GM12878 (cell line): ENCODE results near the gene ARHGEF1. TPM values are rescaled to one million over a fixed set of nuclear protein-coding genes. Genes with fewer than 3 reads are reported as not detected.

ENCODE experiments used
- BMI1 ChIP-seq: fragments of 450-650 bp; IDR thresholded peaks from 2 replicates; pipeline ENCODE4 v1.6.1; 2016; ENCODE audit warnings: mild to moderate bottlenecking, moderate library complexity, borderline replicate concordance
- CHD1 ChIP-seq: IDR thresholded peaks from 2 replicates; pipeline ENCODE4 v1.6.1; 2012; ENCODE audit warnings: low read depth, low read length, improper control_type of control experiment
- CHD4 ChIP-seq: fragments of 200-600 bp; sonication (generic); IDR thresholded peaks from 2 replicates; pipeline ENCODE4 v1.6.1; 2016; ENCODE audit warnings: mild to moderate bottlenecking
- EZH2 ChIP-seq: IDR thresholded peaks from 2 replicates; pipeline ENCODE4 v1.6.1; 2012; ENCODE audit warnings: low read depth, mild to moderate bottlenecking, control low read depth, inconsistent platforms, low read length, borderline replicate concordance; ENCODE audit not compliant: control insufficient read depth
- GATAD2B ChIP-seq: fragments of 450-650 bp; conservative IDR thresholded peaks from 2 replicates; pipeline ENCODE4 v1.6.1; 2017; ENCODE audit warnings: low read depth, mild to moderate bottlenecking, moderate library complexity
- IKZF1 ChIP-seq: fragments of 450-650 bp; conservative IDR thresholded peaks from 2 replicates; pipeline ENCODE4 v1.6.1; 2017; ENCODE audit warnings: antibody characterized with exemption, mild to moderate bottlenecking
- KDM1A ChIP-seq: fragments of 200-600 bp; sonication (generic); IDR thresholded peaks from 2 replicates; pipeline ENCODE4 v1.6.1; 2016; ENCODE audit warnings: borderline replicate concordance
- LARP7 ChIP-seq: fragments of 450-650 bp; IDR thresholded peaks from 2 replicates; pipeline ENCODE4 v1.6.1; 2017; ENCODE audit warnings: mild to moderate bottlenecking
- NFIC ChIP-seq: IDR thresholded peaks from 2 replicates; pipeline ENCODE4 v1.6.1; 2012; ENCODE audit warnings: low read depth, mild to moderate bottlenecking, inconsistent platforms, low read length, moderate library complexity
- NFYA ChIP-seq: IDR thresholded peaks from 2 replicates; pipeline ENCODE4 v1.6.1; 2011; ENCODE audit warnings: low read depth, mild to moderate bottlenecking, low read length, improper control_type of control experiment, borderline replicate concordance
- POLR2AphosphoS2 ChIP-seq: IDR thresholded peaks from 2 replicates; pipeline ENCODE4 v1.6.1; 2011; ENCODE audit warnings: low read depth, mild to moderate bottlenecking, low read length, improper control_type of control experiment, moderate library complexity
- RAD21 ChIP-seq: IDR thresholded peaks from 2 replicates; pipeline ENCODE4 v1.6.1; 2011; ENCODE audit warnings: mild to moderate bottlenecking, low read depth, low read length, moderate library complexity; ENCODE audit not compliant: insufficient read depth
- RAD51 ChIP-seq: fragments of 450-650 bp; IDR thresholded peaks from 2 replicates; pipeline ENCODE4 v1.6.1; 2016; ENCODE audit warnings: moderate library complexity, mild to moderate bottlenecking, inconsistent platforms
- RCOR1 ChIP-seq: conservative IDR thresholded peaks from 2 replicates; pipeline ENCODE4 v1.6.1; 2012; ENCODE audit warnings: low read depth, low read length, improper control_type of control experiment
- SREBF1 ChIP-seq: IDR thresholded peaks from 2 replicates; pipeline ENCODE4 v1.6.1; 2012; ENCODE audit warnings: mild to moderate bottlenecking, low read length
- ZNF622 ChIP-seq: fragments of 450-650 bp; IDR thresholded peaks from 2 replicates; pipeline ENCODE4 v1.6.1; 2017; ENCODE audit warnings: mild to moderate bottlenecking, inconsistent platforms
- polyA plus RNA-seq, 11 experiments: library from polyadenylated mRNA; depleted of rRNA in 4 of 11; unstranded in 6 of 11; stranded (reverse) in 5 of 11; fragments of >200 nt; fragmentation: Nextera tagmentation in 4 of 11; fragmentation: Illumina TruSeq in 1 of 11; extraction: Ambion mirVana in 4 of 11; extraction: Trizol in 1 of 11; gene quantifications; 1 replicate in 1 of 11; 2 replicates in 10 of 11; pipeline versions ENCODE4 v1.2.1 to v1.2.3, GENCODE V29; 2011 to 2016; ENCODE audit warnings: inconsistent platforms in 2 of 11, missing spikeins in 2 of 11, low read depth in 1 of 11
- total RNA-seq, 4 experiments: library from RNA; depleted of rRNA in 3 of 4; stranded (reverse); fragments of >200 nt in 3 of 4; fragmentation: Illumina TruSeq in 1 of 4; extraction: Trizol in 1 of 4; gene quantifications; 2 replicates each; pipeline versions ENCODE4 v1.2.1 to v1.2.3, GENCODE V29; 2013 to 2021
- TF ChIP-seq, protein P1 (sequence below): IDR thresholded peaks from 2 replicates; pipeline ENCODE4 v1.6.1; 2012; ENCODE audit warnings: low read depth, low read length, improper control_type of control experiment
- TF ChIP-seq, protein P2 (sequence below): fragments of 450-650 bp; IDR thresholded peaks from 2 replicates; pipeline ENCODE4 v1.6.1; 2017; ENCODE audit warnings: mild to moderate bottlenecking
- TF ChIP-seq, protein P3 (sequence below): IDR thresholded peaks from 2 replicates; pipeline ENCODE4 v1.6.1; 2012; ENCODE audit warnings: mild to moderate bottlenecking, low read depth, low read length
- TF ChIP-seq, protein P4 (sequence below): fragments of 450-650 bp; IDR thresholded peaks from 2 replicates; pipeline ENCODE4 v1.6.1; 2014; ENCODE audit warnings: mild to moderate bottlenecking
- TF ChIP-seq, protein P5 (sequence below): IDR thresholded peaks from 2 replicates; pipeline ENCODE4 v1.6.1; 2011; ENCODE audit warnings: borderline replicate concordance, low read depth, mild to moderate bottlenecking, moderate library complexity, low read length; ENCODE audit not compliant: insufficient read depth, poor library complexity, severe bottlenecking

The ARHGEF1 gene
- total and polyA plus RNA-seq, 10 of the 15 experiments (the other 5 are each of a cell fraction or from before 2014, with no cell fraction given) = 1.2 to 207 (median 53.9) TPM

DNA sequence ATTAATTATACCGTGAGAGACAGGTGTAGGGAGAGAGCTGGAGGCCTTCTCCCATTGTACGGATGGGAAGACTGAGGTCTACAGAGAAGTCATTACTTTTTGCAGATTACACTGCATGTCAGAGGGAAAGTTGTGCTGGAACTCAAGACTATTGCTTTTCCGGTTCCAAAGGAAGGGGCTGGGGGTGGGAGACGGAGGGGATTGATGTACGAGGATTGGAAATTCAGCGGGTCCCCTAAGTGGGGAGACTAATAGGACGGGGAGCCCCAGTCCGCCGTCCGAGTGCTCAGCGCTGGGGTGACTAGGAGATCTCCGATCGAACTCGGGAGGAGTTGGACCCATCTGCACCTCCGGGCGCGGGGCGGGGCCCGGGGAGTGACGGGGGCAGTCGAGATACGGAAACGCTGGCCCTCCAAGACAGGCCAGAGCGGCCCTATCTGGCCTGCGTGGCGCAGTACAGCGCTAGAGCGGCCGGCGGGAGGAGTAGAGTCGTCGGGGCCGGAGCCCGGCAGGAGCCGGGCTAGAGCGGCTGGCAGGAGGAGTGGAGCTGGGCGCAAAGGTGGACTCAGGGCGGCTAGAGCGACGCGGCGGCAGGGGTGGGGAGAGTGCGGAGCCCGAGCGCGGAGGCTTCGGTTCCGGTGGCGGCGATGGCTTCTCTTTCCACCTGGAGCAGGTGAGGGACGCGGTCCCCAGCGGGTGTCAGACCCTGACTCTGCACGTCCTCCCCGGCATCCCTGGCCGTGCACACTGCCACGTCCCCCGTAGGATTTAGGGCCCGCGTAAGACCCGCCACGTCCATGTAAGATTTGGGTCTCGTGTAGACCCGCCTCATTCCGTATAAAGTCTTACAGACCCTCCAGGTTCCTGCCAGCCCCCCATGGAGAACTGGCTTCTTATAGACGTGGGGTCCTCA, 1.1 kb downstream of the ARHGEF1 start (continued):
- TF ChIP-seq RAD21 (no peak), SREBF1 (no peak), RAD51 (no peak), BMI1 (no peak), ZNF622 (no peak), RCOR1 (no peak), NFIC (no peak; the same call in 1 of the 2 replicates), EZH2 (no peak), CHD1 (no peak), IKZF1 (peak; percentile 98), GATAD2B (peak; percentile 73), NFYA (no peak), LARP7 (peak; percentile 83), POLR2AphosphoS2 (peak; percentile 28), CHD4 (no peak), KDM1A (no peak)
- TF ChIP-seq, protein P1, sequence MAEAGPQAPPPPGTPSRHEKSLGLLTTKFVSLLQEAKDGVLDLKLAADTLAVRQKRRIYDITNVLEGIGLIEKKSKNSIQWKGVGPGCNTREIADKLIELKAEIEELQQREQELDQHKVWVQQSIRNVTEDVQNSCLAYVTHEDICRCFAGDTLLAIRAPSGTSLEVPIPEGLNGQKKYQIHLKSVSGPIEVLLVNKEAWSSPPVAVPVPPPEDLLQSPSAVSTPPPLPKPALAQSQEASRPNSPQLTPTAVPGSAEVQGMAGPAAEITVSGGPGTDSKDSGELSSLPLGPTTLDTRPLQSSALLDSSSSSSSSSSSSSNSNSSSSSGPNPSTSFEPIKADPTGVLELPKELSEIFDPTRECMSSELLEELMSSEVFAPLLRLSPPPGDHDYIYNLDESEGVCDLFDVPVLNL = 0 out of 2 replicates have a peak, but pooled peaks have one; percentile 17
- TF ChIP-seq, protein P2, sequence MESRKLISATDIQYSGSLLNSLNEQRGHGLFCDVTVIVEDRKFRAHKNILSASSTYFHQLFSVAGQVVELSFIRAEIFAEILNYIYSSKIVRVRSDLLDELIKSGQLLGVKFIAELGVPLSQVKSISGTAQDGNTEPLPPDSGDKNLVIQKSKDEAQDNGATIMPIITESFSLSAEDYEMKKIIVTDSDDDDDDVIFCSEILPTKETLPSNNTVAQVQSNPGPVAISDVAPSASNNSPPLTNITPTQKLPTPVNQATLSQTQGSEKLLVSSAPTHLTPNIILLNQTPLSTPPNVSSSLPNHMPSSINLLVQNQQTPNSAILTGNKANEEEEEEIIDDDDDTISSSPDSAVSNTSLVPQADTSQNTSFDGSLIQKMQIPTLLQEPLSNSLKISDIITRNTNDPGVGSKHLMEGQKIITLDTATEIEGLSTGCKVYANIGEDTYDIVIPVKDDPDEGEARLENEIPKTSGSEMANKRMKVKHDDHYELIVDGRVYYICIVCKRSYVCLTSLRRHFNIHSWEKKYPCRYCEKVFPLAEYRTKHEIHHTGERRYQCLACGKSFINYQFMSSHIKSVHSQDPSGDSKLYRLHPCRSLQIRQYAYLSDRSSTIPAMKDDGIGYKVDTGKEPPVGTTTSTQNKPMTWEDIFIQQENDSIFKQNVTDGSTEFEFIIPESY = no peak
- TF ChIP-seq, protein P3, sequence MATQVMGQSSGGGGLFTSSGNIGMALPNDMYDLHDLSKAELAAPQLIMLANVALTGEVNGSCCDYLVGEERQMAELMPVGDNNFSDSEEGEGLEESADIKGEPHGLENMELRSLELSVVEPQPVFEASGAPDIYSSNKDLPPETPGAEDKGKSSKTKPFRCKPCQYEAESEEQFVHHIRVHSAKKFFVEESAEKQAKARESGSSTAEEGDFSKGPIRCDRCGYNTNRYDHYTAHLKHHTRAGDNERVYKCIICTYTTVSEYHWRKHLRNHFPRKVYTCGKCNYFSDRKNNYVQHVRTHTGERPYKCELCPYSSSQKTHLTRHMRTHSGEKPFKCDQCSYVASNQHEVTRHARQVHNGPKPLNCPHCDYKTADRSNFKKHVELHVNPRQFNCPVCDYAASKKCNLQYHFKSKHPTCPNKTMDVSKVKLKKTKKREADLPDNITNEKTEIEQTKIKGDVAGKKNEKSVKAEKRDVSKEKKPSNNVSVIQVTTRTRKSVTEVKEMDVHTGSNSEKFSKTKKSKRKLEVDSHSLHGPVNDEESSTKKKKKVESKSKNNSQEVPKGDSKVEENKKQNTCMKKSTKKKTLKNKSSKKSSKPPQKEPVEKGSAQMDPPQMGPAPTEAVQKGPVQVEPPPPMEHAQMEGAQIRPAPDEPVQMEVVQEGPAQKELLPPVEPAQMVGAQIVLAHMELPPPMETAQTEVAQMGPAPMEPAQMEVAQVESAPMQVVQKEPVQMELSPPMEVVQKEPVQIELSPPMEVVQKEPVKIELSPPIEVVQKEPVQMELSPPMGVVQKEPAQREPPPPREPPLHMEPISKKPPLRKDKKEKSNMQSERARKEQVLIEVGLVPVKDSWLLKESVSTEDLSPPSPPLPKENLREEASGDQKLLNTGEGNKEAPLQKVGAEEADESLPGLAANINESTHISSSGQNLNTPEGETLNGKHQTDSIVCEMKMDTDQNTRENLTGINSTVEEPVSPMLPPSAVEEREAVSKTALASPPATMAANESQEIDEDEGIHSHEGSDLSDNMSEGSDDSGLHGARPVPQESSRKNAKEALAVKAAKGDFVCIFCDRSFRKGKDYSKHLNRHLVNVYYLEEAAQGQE = 0 out of 2 replicates have a peak, but pooled peaks have one; percentile 34
- TF ChIP-seq, protein P4, sequence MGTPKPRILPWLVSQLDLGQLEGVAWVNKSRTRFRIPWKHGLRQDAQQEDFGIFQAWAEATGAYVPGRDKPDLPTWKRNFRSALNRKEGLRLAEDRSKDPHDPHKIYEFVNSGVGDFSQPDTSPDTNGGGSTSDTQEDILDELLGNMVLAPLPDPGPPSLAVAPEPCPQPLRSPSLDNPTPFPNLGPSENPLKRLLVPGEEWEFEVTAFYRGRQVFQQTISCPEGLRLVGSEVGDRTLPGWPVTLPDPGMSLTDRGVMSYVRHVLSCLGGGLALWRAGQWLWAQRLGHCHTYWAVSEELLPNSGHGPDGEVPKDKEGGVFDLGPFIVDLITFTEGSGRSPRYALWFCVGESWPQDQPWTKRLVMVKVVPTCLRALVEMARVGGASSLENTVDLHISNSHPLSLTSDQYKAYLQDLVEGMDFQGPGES = no peak
- TF ChIP-seq, protein P5, sequence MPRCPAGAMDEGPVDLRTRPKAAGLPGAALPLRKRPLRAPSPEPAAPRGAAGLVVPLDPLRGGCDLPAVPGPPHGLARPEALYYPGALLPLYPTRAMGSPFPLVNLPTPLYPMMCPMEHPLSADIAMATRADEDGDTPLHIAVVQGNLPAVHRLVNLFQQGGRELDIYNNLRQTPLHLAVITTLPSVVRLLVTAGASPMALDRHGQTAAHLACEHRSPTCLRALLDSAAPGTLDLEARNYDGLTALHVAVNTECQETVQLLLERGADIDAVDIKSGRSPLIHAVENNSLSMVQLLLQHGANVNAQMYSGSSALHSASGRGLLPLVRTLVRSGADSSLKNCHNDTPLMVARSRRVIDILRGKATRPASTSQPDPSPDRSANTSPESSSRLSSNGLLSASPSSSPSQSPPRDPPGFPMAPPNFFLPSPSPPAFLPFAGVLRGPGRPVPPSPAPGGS = peak; percentile 81
